MM.1S (cell line): ENCODE measurements around the gene RABGAP1L.

Experiments
- CTCF ChIP-seq: fragments of 300-600 bp; sonication (generic); IDR thresholded peaks from 2 replicates; pipeline ENCODE4 v1.5.1; 2016; ENCODE audit warnings: antibody characterized with exemption, low read length, mixed read lengths
- EZH2 ChIP-seq: fragments of 300-600 bp; sonication (generic); optimal IDR thresholded peaks from 2 replicates; pipeline ENCODE3; 2017; ENCODE audit warnings: low read depth, mild to moderate bottlenecking, antibody characterized with exemption, low read length, mixed read lengths

- no peak for TF ChIP-seq CTCF
- TF ChIP-seq EZH2 = no peak
Measured at GRCh38 chr1:174274884-174275283, 115.6 kb downstream of the RABGAP1L start.
